ENCODE data around the gene SLC22A4.

Gene SLC22A4

GRCh38 chr5:132293992-132294727 is at the start of gene SLC22A4:
Gene SLC22A4, plus strand, starts transcription at chr5:132294394. Its CDS starts 223 bp downstream, at chr5:132294617.
- peaks cover 7% of the 10 kb centered on the region; the same call in 1 of the 2 replicates for H3F3A ChIP-seq (ENCODE audit: insufficient read depth, low read length)
- no peaks in the 10 kb centered on the region for H3K9me2 ChIP-seq (replicated peaks; ENCODE audit: insufficient read depth, low read length)
- H4K20me1 ChIP-seq (ENCODE audit: insufficient read depth, low read length) = no peaks in the 10 kb centered on the region
- H3K4me2 ChIP-seq (ENCODE audit: low read depth, low read length) = peak within 1 kb of the TSS; percentile 92
- no peaks in the 10 kb centered on the region for H3K9me3 ChIP-seq (replicated peaks; ENCODE audit: insufficient read depth, low read length)
- peak within 1 kb of the TSS; percentile 71 for H3K9ac ChIP-seq (ENCODE audit: low read length)
- H3K4me1 ChIP-seq (ENCODE audit: low read length) = peaks cover 22% of the 10 kb centered on the region
- H3K4me3 ChIP-seq (ENCODE audit: low read length) = peak within 1 kb of the TSS; percentile 90
- H2AFZ ChIP-seq (ENCODE audit: low read length) = peak within 1 kb of the TSS; percentile 79
- no peak for TF ChIP-seq EZH2phosphoT487 (IDR thresholded peaks at IDR 0.05; ENCODE audit: low read length)
- no peak for TF ChIP-seq CTCF (IDR thresholded peaks at IDR 0.05; ENCODE audit: low read length)
- no peak for TF ChIP-seq EZH2 (optimal IDR thresholded peaks at IDR 0.05; ENCODE audit: low read depth, low read length)
- H3K36me3 ChIP-seq (replicated peaks; ENCODE audit: insufficient read depth, low read length) = no peaks in the 10 kb centered on the region
- peak; percentile 86 for DNase-seq
- no peaks in the 10 kb centered on the region for H3K27me3 ChIP-seq (replicated peaks; ENCODE audit: insufficient read depth, low read length)
- H3K79me2 ChIP-seq (ENCODE audit: low read length) = no peaks in the 10 kb centered on the region
- peak within 1 kb of the TSS; percentile 69 for H3K27ac ChIP-seq (ENCODE audit: low read length)

GRCh38 chr5:132245593-132245992 is 48.6 kb upstream of the SLC22A4 start:
- Histone ChIP-seq H4K20me1 (ENCODE audit: insufficient read depth, low read length) (no peaks in the 10 kb centered on the region), H3K4me1 (ENCODE audit: low read length) (no peaks in the 10 kb centered on the region)
- TF ChIP-seq CTCF (IDR thresholded peaks at IDR 0.05; ENCODE audit: low read length) (no peak), EZH2 (optimal IDR thresholded peaks at IDR 0.05; ENCODE audit: low read depth, low read length) (no peak), EZH2phosphoT487 (IDR thresholded peaks at IDR 0.05; ENCODE audit: low read length) (no peak)

DNA sequence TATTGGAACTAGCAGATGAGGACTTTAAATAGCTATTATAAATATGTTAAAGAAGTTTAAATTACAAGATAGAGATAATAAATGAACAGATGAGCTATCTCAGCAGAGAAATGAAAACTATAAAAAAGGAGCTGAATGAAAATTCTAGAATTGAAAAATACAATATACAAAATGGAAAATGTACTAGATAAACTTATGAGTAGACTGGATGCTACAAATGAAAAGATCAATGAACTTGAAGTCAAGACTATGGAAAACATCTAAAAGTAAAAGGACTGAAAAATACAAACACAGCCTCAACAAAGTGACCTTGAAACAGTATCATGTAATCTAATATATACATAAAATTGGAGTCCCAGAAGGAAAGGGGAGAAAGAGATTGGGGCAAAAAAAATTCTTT is 47.4 kb upstream of the SLC22A4 start:
- no peak for DNase-seq
- Histone ChIP-seq H3F3A (ENCODE audit: insufficient read depth, low read length) (no peaks in the 10 kb centered on the region), H3K4me1 (ENCODE audit: low read length) (no peaks in the 10 kb centered on the region), H3K9me3 (replicated peaks; ENCODE audit: insufficient read depth, low read length) (no peaks in the 10 kb centered on the region), H3K27ac (ENCODE audit: low read length) (no peak overlapping the region), H3K4me2 (ENCODE audit: low read depth, low read length) (no peak overlapping the region), H3K79me2 (ENCODE audit: low read length) (no peaks in the 10 kb centered on the region), H3K27me3 (replicated peaks; ENCODE audit: insufficient read depth, low read length) (no peaks in the 10 kb centered on the region), H3K4me3 (ENCODE audit: low read length) (no peak overlapping the region), H3K36me3 (replicated peaks; ENCODE audit: insufficient read depth, low read length) (no peaks in the 10 kb centered on the region), H3K9me2 (replicated peaks; ENCODE audit: insufficient read depth, low read length) (no peaks in the 10 kb centered on the region), H4K20me1 (ENCODE audit: insufficient read depth, low read length) (no peaks in the 10 kb centered on the region), H3K9ac (ENCODE audit: low read length) (no peak overlapping the region), H2AFZ (ENCODE audit: low read length) (no peak overlapping the region)
- TF ChIP-seq CTCF (IDR thresholded peaks at IDR 0.05; ENCODE audit: low read length) = no peak
- no peak for TF ChIP-seq EZH2 (optimal IDR thresholded peaks at IDR 0.05; ENCODE audit: low read depth, low read length)
- no peak for TF ChIP-seq EZH2phosphoT487 (IDR thresholded peaks at IDR 0.05; ENCODE audit: low read length)

More at GRCh38 chr5:132245593-132245992, 48.6 kb upstream of the SLC22A4 start:
- Histone ChIP-seq H3K4me2 (ENCODE audit: low read depth, low read length) (no peak overlapping the region), H3K9me2 (replicated peaks; ENCODE audit: insufficient read depth, low read length) (no peaks in the 10 kb centered on the region), H3K27ac (ENCODE audit: low read length) (no peak overlapping the region), H3K9ac (ENCODE audit: low read length) (no peak overlapping the region), H3K36me3 (replicated peaks; ENCODE audit: insufficient read depth, low read length) (no peaks in the 10 kb centered on the region), H3F3A (ENCODE audit: insufficient read depth, low read length) (no peaks in the 10 kb centered on the region), H3K79me2 (ENCODE audit: low read length) (no peaks in the 10 kb centered on the region), H3K9me3 (replicated peaks; ENCODE audit: insufficient read depth, low read length) (no peaks in the 10 kb centered on the region), H3K4me3 (ENCODE audit: low read length) (no peak overlapping the region), H2AFZ (ENCODE audit: low read length) (no peak overlapping the region), H3K27me3 (replicated peaks; ENCODE audit: insufficient read depth, low read length) (no peaks in the 10 kb centered on the region)
- DNase-seq = no peak

All from MM.1S (cell line).